Right renal cortex interstitium (tissue), 3 donors: ENCODE results near the gene DEUP1. TPM values are rescaled to one million over a fixed set of nuclear protein-coding genes. Genes with fewer than 3 reads are reported as not detected.

ENCODE experiments used
- DNase-seq, 3 donors: peaks; one replicate each; pipeline ENCODE4 v3.0.0-alpha.2; 2013; ENCODE audit warnings: low read depth in 3 of 3, low spot score in 2 of 3
- polyA plus RNA-seq, 3 donors: library from polyadenylated mRNA; unstranded; fragments of 120-200 nt; gene quantifications; one replicate each; pipeline ENCODE4 v1.2.1, GENCODE V29; 2013; ENCODE audit not compliant: insufficient read length in 3 of 3

Gene DEUP1
- polyA plus RNA-seq, 3 donors = 1.2 to 1.5 (median 1.5) TPM

- no peak for DNase-seq
These were observed 146.3 kb downstream of the DEUP1 start for GRCh38 chr11:93476796-93477195.

DNA sequence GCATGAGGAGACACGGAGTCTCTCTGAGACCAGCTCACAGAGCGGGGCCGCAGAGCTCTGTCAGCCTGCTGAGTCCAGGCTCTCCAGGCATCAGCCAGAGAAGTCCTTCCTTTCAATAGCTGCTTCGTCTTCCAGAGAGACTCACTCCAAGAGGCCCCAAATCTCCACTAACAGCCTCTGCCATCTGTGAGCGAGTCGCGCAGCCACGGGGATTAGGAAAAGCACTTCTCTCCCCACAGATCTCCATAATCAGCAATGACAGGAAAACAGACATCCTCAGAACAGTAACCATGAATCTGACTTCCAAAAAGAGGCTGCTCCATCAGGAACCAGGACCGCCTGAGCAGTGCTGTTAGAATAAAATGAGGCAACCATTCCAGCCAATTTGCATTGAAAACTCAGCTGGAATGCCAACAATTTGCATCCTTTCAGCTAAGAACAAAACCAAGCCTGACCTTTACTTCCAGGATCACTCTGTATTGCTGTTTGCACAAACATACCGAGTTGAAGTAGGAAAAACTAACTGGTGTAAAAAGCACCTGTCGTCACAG is 147.2 kb downstream of the DEUP1 start:
- DNase-seq = no peak

DNA sequence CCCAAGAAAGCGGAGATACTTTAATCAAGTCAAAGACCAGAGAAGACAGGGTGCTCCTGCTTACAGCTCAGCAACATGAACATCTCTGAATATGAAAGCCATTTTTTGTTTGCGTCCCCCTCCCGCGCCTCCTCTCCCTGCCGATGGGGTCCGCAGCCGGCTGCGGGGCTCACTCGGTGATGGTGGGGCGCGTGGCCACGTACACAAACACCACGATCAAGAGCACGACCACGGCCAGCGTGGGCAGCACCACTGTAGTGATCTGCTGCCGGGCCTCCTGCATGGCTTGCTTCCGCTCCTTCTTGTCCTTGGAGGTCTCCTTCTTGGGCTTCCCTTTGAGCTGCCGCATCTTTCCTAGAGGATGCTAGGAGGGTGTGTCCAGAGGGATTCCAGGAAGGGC is 148.3 kb downstream of the DEUP1 start:
- no peak for DNase-seq

DNA sequence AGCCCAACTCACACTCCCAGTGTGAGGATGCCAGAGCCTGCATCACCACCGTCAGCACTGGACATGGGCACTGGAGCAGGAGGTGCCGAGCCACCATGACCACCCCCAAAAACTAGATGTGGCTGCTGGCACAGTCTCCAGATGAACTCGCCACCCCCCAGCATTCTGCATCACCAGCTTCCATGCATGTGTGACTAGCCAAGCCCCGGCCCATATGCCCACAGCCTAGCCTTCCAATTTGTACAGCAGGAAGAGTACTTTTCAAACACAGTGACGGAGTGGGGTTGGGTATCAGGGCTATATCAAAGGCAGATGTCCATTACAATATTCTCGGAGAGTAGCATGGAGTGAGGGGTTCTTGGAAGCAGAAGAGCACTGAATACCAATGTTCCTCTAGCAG is 149.7 kb downstream of the DEUP1 start:
- no peak for DNase-seq

- no peak for DNase-seq
These were observed 150.2 kb downstream of the DEUP1 start for GRCh38 chr11:93480756-93481155.

- DNase-seq = no peak
These were observed 150.7 kb downstream of the DEUP1 start for GRCh38 chr11:93481279-93481678.

GRCh38 chr11:93481696-93482095 is 151.2 kb downstream of the DEUP1 start:
- no peak for DNase-seq

DNA sequence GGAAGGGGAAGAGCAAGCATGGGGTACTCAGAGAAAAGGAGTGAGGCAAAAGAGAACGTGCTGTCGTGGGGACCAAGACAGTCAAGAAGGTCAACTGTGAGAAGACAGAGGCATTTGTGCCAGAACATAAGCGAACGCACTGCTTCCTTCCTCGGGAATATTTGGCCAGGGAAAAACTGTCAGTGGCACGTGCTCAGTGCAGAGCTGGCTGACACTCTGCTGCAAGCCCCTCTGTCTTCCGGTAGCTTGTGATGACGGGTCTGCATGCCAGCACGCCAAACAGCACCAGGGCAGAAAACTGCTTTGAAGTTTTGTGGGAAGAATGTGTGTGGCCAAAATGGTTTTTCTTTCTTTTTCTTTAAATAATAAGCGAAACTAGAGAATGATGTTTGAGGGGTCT is 152.0 kb downstream of the DEUP1 start:
- no peak for DNase-seq

- no peak for DNase-seq
These were observed 154.2 kb downstream of the DEUP1 start for GRCh38 chr11:93484716-93485115.

GRCh38 chr11:93485983-93486382 is 155.4 kb downstream of the DEUP1 start:
- DNase-seq = no peak

DNA sequence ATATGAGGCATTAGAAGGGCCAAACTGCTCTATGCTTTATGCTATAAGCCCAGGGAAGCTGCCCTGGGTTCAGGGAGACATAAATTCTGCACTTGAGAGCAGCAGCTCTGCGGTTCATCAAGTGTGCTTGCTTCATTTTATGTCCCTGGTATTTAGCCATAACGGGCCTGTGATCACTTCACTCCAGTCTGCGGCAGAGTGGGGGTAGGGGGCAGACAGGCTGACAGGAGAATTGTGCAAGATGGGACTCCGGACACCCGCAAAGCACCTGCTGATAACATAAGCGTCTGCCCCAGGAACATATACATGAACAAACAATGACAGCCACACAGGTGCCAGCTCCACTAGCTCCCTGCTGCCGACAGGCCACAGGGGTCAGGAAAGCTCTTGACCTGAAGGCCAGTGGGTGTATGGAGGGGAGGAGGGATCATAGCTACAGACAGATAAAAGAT is 156.5 kb downstream of the DEUP1 start:
- no peak for DNase-seq

Other genes with a start within 250 kb of the DEUP1 start
- gene SLC36A4, start 132.8 kb upstream of the DEUP1 start, polyA plus RNA-seq = 10 to 100 TPM; 17.9 to 21.7 (median 20.2) TPM
- 10 to 100 TPM; 13.5 to 14.8 (median 14.5) TPM for gene SMCO4, start 212.6 kb downstream of the DEUP1 start, polyA plus RNA-seq